Natural killer cell (primary cell): ENCODE data around the gene FBXW11. TPM values are rescaled to one million over a fixed set of nuclear protein-coding genes. Genes with fewer than 3 reads are reported as not detected.

Experiments
- ATAC-seq, 3 donors: fragments of 150-1000 bp in 2 of 3; fragments of 200-7000 bp in 1 of 3; cut with Tn5 transposase; 1 replicate in 1 of 3; 2 replicates in 2 of 3; pipeline ENCODE4 v1.10.0; 2021; ENCODE audit warnings: mild to moderate bottlenecking in 2 of 3, moderate library complexity in 2 of 3
- DNase-seq, 2 donors: peaks; one replicate each; pipeline versions ENCODE4 v3.0.0 to v3.0.0-alpha.2; 2013 to 2021; ENCODE audit warnings: mixed read lengths in 1 of 2
- H3K27ac ChIP-seq: one replicate; pipeline ENCODE4 v1.5.1; 2013; ENCODE audit warnings: mild to moderate bottlenecking, low read length
- H3K27me3 ChIP-seq: one replicate; pipeline ENCODE4 v1.6.1; 2013; ENCODE audit warnings: low read length; ENCODE audit not compliant: control insufficient read depth, insufficient read depth
- H3K36me3 ChIP-seq: one replicate; pipeline ENCODE4 v1.6.1; 2013; ENCODE audit warnings: low read length; ENCODE audit not compliant: control insufficient read depth, insufficient read depth
- H3K4me1 ChIP-seq: one replicate; pipeline ENCODE4 v1.6.1; 2013; ENCODE audit warnings: low read length; ENCODE audit not compliant: control insufficient read depth, insufficient read depth
- H3K4me3 ChIP-seq: one replicate; pipeline ENCODE4 v1.5.1; 2013; ENCODE audit warnings: low read length
- H3K9me3 ChIP-seq: one replicate; pipeline ENCODE4 v1.6.1; 2013; ENCODE audit warnings: low read length; ENCODE audit not compliant: control insufficient read depth, insufficient read depth
- H3K27ac Mint-ChIP-seq, 2 donors: one replicate each; pipeline ENCODE4 v1.8.0; 2022; ENCODE audit warnings: mild to moderate bottlenecking in 2 of 2, mixed read lengths in 2 of 2, moderate library complexity in 1 of 2
- H3K27me3 Mint-ChIP-seq, 2 donors: one replicate each; pipeline ENCODE4 v1.8.0; 2022; ENCODE audit warnings: low read depth in 2 of 2, mixed read lengths in 2 of 2
- H3K36me3 Mint-ChIP-seq: one replicate; pipeline ENCODE4 v1.8.0; 2022; ENCODE audit warnings: mixed read lengths
- H3K4me1 Mint-ChIP-seq, 2 donors: one replicate each; pipeline ENCODE4 v1.8.0; 2022; ENCODE audit warnings: mixed read lengths in 2 of 2
- H3K4me3 Mint-ChIP-seq: one replicate; pipeline ENCODE4 v1.8.0; 2022; ENCODE audit warnings: mild to moderate bottlenecking, moderate library complexity, mixed read lengths
- H3K9me3 Mint-ChIP-seq, 2 donors: one replicate each; pipeline ENCODE4 v1.8.0; 2022; ENCODE audit warnings: mixed read lengths in 2 of 2
- CTCF ChIP-seq: fragments of 200-600 bp; IDR thresholded peaks from one replicate; pipeline ENCODE4 v1.8.0; 2022; ENCODE audit warnings: antibody characterized with exemption
- WGBS: methylation state at CpG from one replicate; pipeline ENCODE4 v1.1.7; 2013; ENCODE audit warnings: missing lambda C conversion rate; ENCODE audit not compliant: insufficient coverage; 5-methylcytosine and 5-hydroxymethylcytosine counted together
- intact Hi-C: fragments of 100-400 bp; cut with micrococcal nuclease; formaldehyde crosslinking; loops from one replicate; pipeline ENCODE4 v1.14.2; 2022
- total RNA-seq, 4 donors: library from RNA; stranded (reverse); fragments of 120-200 nt in 1 of 4; gene quantifications; one replicate each; pipeline versions ENCODE4 v1.2.3 to v1.2.4, GENCODE V29; 2013 to 2022

FBXW11 gene
- total RNA-seq, 3 donors from 2014 or later (not counting 1 experiment from before 2014, with no cell fraction given) = 26.7 to 40.3 (median 39.5) TPM

DNA sequence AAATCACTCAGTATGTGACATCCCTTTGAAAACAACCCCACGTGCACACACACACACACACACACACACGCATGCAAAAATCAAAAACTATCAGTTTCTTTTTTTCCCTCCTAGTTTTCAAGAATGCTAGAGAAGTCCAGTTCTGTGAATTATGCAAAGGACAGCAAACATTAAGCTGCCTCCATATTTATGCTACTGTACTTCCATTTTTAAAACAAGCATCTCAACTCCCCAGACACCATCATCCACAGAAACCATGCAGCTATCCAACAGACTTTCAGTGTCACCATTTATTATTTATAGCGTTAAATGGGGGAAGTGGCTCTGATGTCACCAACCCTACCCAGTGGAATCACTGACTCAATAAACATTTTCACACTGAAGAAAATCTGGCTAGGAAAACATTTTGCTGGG is 1.6 kb downstream of the FBXW11 start:
- H3K27me3 ChIP-seq = no peaks in the 10 kb centered on the region
- H3K36me3 Mint-ChIP-seq = no peaks in the 10 kb centered on the region
- no peaks in the 10 kb centered on the region for H3K9me3 Mint-ChIP-seq
- H3K4me1 Mint-ChIP-seq = peaks cover 61 to 70% of the 10 kb centered on the region in 2 donors
- no peaks in the 10 kb centered on the region for H3K36me3 ChIP-seq
- ATAC-seq = no peak
- H3K27ac Mint-ChIP-seq = peak overlapping the region; percentile 98 to 100
- WGBS = 25% methylated on average over 3 of the region's 3 CpGs
- TF ChIP-seq CTCF = no peak
- DNase-seq = peak in 1 of 2 donors; percentile 38
- H3K4me3 Mint-ChIP-seq = peak overlapping the region; percentile 100
- intact Hi-C loops = loop anchor here (5.0 kb wide), 2 partner anchors 48 to 182 kb away; partner anchors contain the start of gene STK10
- H3K27me3 Mint-ChIP-seq = no peaks in the 10 kb centered on the region
- peak overlapping the region; percentile 98 for H3K27ac ChIP-seq
- no peaks in the 10 kb centered on the region for H3K9me3 ChIP-seq
- peaks cover 26% of the 10 kb centered on the region for H3K4me1 ChIP-seq
- peak overlapping the region; percentile 72 for H3K4me3 ChIP-seq

GRCh38 chr5:172003746-172004145 is 2.7 kb downstream of the FBXW11 start:
- intact Hi-C loops = no loop called here
- H3K4me1 ChIP-seq = peaks cover 26% of the 10 kb centered on the region
- ATAC-seq (no peak), DNase-seq (no peak)
- H3K27me3 ChIP-seq = no peaks in the 10 kb centered on the region
- Mint-ChIP-seq H3K4me3 (peak overlapping the region; percentile 47), H3K36me3 (no peaks in the 10 kb centered on the region), H3K4me1 (peaks cover 64 to 75% of the 10 kb centered on the region in 2 donors), H3K27me3 (no peaks in the 10 kb centered on the region), H3K9me3 (no peaks in the 10 kb centered on the region), H3K27ac (peak overlapping the region; percentile 63 to 67)
- H3K27ac ChIP-seq = no peak overlapping the region
- H3K4me3 ChIP-seq = no peak overlapping the region
- no peak for TF ChIP-seq CTCF
- 25% methylated on average over 1 of the region's 1 CpG for WGBS
- H3K36me3 ChIP-seq = no peaks in the 10 kb centered on the region
- no peaks in the 10 kb centered on the region for H3K9me3 ChIP-seq

GRCh38 chr5:172002840-172003512 is 3.5 kb downstream of the FBXW11 start:
- Mint-ChIP-seq H3K4me1 (peaks cover 66 to 76% of the 10 kb centered on the region in 2 donors), H3K27me3 (no peaks in the 10 kb centered on the region), H3K36me3 (no peaks in the 10 kb centered on the region), H3K4me3 (peak overlapping the region; percentile 47), H3K27ac (peak overlapping the region; percentile 63 to 67), H3K9me3 (no peaks in the 10 kb centered on the region)
- DNase-seq = no peak
- H3K9me3 ChIP-seq = no peaks in the 10 kb centered on the region
- H3K27me3 ChIP-seq = no peaks in the 10 kb centered on the region
- intact Hi-C loops = no loop called here
- H3K4me1 ChIP-seq = peaks cover 31% of the 10 kb centered on the region
- H3K27ac ChIP-seq = no peak overlapping the region
- no peak for TF ChIP-seq CTCF
- WGBS = 94% methylated on average over 4 of the region's 6 CpGs
- no peak overlapping the region for H3K4me3 ChIP-seq
- no peak for ATAC-seq
- H3K36me3 ChIP-seq = no peaks in the 10 kb centered on the region
